Measurements from ENCODE around the gene SLC2A10.

Gene SLC2A10

DNA sequence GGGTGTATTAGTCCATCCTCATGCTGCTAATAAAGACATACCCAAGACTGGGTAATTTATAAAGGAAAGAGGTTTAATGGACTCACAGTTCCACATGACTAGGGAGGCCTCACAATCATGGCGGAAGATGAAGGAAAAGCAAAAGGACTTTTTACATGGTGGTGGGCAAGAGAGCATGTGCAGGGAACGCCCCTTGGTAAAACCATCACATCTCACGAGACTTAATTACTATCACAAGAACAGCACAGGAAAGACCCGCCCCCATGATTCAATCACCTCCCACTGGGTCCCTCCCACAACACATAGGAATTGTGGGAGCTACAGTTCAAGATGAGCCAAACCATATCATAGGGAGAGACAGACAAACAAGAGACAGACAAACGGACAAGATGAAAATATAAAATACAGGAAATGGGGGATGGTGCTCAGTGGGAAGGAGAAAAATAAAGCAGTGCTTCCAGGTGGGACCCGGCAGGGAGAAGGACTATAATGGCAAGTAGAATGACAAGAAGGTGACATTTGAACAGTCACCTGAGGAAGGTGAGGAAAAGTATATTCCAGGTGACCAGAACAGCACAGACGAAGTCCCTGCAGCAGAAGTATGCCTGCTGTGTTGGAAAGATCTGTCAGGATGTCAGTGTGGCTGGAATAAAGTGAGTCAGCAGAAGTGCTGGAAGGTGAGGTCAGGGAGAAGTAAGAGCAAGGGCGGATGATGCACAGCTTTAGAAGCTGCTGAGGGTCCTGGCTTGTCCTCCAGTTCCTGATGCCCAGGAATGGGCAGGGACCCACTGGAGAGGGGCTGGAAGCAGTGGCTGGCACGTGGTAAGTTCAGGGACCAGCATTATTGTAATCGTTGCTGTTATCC lies 61.1 kb downstream of the SLC2A10 start:
- H3K27ac Mint-ChIP-seq: peak overlapping the region in 1 of 3 experiments; percentile 29
- no peaks in the 10 kb centered on the region for H3K9me3 Mint-ChIP-seq
- H3K4me3 Mint-ChIP-seq: no peak overlapping the region
- H3K4me1 Mint-ChIP-seq: peaks cover 15% of the 10 kb centered on the region
- no peaks in the 10 kb centered on the region for H3K36me3 Mint-ChIP-seq (ENCODE audit: low read depth)
- H3K27me3 Mint-ChIP-seq (ENCODE audit: low read depth): peaks cover 31% of the 10 kb centered on the region
- TF ChIP-seq, protein P1, sequence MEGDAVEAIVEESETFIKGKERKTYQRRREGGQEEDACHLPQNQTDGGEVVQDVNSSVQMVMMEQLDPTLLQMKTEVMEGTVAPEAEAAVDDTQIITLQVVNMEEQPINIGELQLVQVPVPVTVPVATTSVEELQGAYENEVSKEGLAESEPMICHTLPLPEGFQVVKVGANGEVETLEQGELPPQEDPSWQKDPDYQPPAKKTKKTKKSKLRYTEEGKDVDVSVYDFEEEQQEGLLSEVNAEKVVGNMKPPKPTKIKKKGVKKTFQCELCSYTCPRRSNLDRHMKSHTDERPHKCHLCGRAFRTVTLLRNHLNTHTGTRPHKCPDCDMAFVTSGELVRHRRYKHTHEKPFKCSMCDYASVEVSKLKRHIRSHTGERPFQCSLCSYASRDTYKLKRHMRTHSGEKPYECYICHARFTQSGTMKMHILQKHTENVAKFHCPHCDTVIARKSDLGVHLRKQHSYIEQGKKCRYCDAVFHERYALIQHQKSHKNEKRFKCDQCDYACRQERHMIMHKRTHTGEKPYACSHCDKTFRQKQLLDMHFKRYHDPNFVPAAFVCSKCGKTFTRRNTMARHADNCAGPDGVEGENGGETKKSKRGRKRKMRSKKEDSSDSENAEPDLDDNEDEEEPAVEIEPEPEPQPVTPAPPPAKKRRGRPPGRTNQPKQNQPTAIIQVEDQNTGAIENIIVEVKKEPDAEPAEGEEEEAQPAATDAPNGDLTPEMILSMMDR (IDR thresholded peaks at IDR 0.05; ENCODE audit: unreplicated experiment in 3 of 3): no peak

DNA sequence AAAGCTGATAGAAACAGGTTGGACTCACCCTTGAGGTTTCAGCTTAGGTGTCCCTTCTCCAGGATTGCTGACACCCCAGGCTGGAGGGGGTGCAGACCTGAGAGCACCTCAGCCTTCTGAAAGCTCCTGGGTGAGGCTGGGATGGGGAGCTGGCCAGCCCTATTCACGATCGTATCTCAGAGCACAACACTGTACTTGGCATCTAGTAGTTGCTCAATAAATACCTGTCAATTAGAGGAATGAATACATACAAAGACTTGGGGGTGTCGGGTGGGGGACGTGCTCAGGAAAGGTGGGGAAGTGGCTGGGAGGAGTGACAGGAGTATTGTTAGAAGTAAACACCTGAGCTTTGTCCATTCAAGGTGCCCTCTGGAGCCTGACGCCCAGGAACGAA lies 61.7 kb downstream of the SLC2A10 start:
- TF ChIP-seq, protein P1 (IDR thresholded peaks at IDR 0.05; ENCODE audit: unreplicated experiment in 3 of 3): no peak
- no peaks in the 10 kb centered on the region for H3K36me3 Mint-ChIP-seq (ENCODE audit: low read depth)
- H3K4me3 Mint-ChIP-seq: no peak overlapping the region
- H3K27me3 Mint-ChIP-seq (ENCODE audit: low read depth): peaks cover 31% of the 10 kb centered on the region
- peaks cover 9% of the 10 kb centered on the region for H3K4me1 Mint-ChIP-seq
- no peak overlapping the region for H3K27ac Mint-ChIP-seq
- H3K9me3 Mint-ChIP-seq: no peaks in the 10 kb centered on the region

- peaks cover 35% of the 10 kb centered on the region for H3K27me3 Mint-ChIP-seq (ENCODE audit: low read depth)
- no peaks in the 10 kb centered on the region for H3K9me3 Mint-ChIP-seq
- TF ChIP-seq, protein P1 (IDR thresholded peaks at IDR 0.05; ENCODE audit: unreplicated experiment in 3 of 3): peak in 1 of 3 experiments; percentile 11
- H3K4me1 Mint-ChIP-seq: peaks cover 15% of the 10 kb centered on the region
- H3K27ac Mint-ChIP-seq: no peak overlapping the region
- H3K36me3 Mint-ChIP-seq (ENCODE audit: low read depth): no peaks in the 10 kb centered on the region
- H3K4me3 Mint-ChIP-seq: no peak overlapping the region
Observed at GRCh38 chr20:46772901-46773300, 63.5 kb downstream of the SLC2A10 start.

DNA sequence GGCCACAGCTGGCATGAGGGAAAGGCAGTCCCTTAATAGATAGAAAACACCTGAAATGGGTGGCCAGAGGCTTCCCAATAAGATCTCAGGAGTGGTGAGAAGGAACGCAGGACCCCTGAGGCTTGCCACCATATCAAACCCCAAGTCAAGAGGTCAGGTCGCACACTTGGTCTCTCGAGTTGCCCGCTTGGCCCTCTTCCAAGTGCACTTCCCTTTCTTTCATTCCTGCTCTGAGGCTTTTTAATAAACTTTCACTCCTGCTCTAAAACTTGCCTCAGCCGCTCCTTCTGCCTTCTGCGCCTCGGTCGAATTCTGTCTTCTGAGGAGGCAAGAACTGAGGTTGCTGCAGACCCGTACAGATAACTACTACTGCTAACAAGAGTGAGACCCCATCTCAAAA lies 64.2 kb downstream of the SLC2A10 start:
- Mint-ChIP-seq H3K36me3 (ENCODE audit: low read depth) (no peaks in the 10 kb centered on the region), H3K9me3 (no peaks in the 10 kb centered on the region), H3K4me3 (no peak overlapping the region), H3K27ac (no peak overlapping the region), H3K27me3 (ENCODE audit: low read depth) (peaks cover 36% of the 10 kb centered on the region), H3K4me1 (peaks cover 14% of the 10 kb centered on the region)
- TF ChIP-seq, protein P1 (IDR thresholded peaks at IDR 0.05; ENCODE audit: unreplicated experiment in 3 of 3): no peak

DNA sequence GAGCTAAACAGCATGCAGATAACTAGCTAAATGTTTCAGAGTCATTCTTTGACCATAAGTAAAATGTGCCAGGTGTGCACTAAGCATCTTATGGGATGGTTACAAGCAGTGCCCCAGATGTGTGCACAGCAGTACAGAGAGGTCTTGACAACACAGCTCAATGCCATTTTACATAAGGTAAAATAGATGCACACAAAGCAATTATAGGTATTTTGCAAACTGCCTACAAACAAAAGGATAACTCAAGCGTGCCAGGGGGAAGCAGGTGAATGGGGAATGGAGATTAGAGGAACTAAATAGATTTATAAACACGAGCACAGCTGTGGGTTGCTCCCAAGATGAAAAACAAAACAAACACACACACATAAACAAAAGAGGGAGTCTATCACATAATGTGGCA lies 64.8 kb downstream of the SLC2A10 start:
- Mint-ChIP-seq H3K27ac (no peak overlapping the region), H3K4me1 (peaks cover 9% of the 10 kb centered on the region), H3K4me3 (no peak overlapping the region), H3K27me3 (ENCODE audit: low read depth) (peaks cover 39% of the 10 kb centered on the region), H3K9me3 (no peaks in the 10 kb centered on the region), H3K36me3 (ENCODE audit: low read depth) (no peaks in the 10 kb centered on the region)
- TF ChIP-seq, protein P1 (IDR thresholded peaks at IDR 0.05; ENCODE audit: unreplicated experiment in 3 of 3): no peak

All from nephron (organoid).